Ishikawa (cell line): ENCODE measurements around the gene E4F1.

Experiments used
- CEBPB ChIP-seq: IDR thresholded peaks from 2 replicates; pipeline ENCODE4 v1.6.1; 2012
- CREB1 ChIP-seq: IDR thresholded peaks from 2 replicates; pipeline ENCODE4 v1.6.1; 2012; ENCODE audit warnings: low read depth
- EGR1 ChIP-seq: IDR thresholded peaks from 2 replicates; pipeline ENCODE4 v1.6.1; 2012
- EP300 ChIP-seq: IDR thresholded peaks from 2 replicates; pipeline ENCODE4 v1.6.1; 2012; ENCODE audit warnings: borderline replicate concordance
- FOXM1 ChIP-seq: IDR thresholded peaks from 2 replicates; pipeline ENCODE4 v1.6.1; 2012; ENCODE audit warnings: low read depth, borderline replicate concordance
- NFIC ChIP-seq: IDR thresholded peaks from 2 replicates; pipeline ENCODE4 v1.6.1; 2012
- RAD21 ChIP-seq: IDR thresholded peaks from 2 replicates; pipeline ENCODE4 v1.6.1; 2012; ENCODE audit warnings: low read depth
- TAF1 ChIP-seq: IDR thresholded peaks from 2 replicates; pipeline ENCODE4 v1.6.1; 2012; ENCODE audit warnings: low read depth, mild to moderate bottlenecking
- TCF12 ChIP-seq: IDR thresholded peaks from 2 replicates; pipeline ENCODE4 v1.6.1; 2012; ENCODE audit warnings: low read depth
- TEAD4 ChIP-seq: IDR thresholded peaks from 2 replicates; pipeline ENCODE4 v1.6.1; 2012
- USF1 ChIP-seq: IDR thresholded peaks from 2 replicates; pipeline ENCODE4 v1.6.1; 2012
- YY1 ChIP-seq: IDR thresholded peaks from 2 replicates; pipeline ENCODE4 v1.6.1; 2012; ENCODE audit warnings: low read depth
- ZBTB7A ChIP-seq: IDR thresholded peaks from 2 replicates; pipeline ENCODE4 v1.6.1; 2012; ENCODE audit warnings: low read depth
- TF ChIP-seq, protein P1 (sequence below): IDR thresholded peaks from 2 replicates; pipeline ENCODE4 v1.6.1; 2012; ENCODE audit warnings: low read depth, mild to moderate bottlenecking
- TF ChIP-seq, protein P2 (sequence below): IDR thresholded peaks from 2 replicates; pipeline ENCODE4 v1.6.1; 2012

E4F1 gene

DNA sequence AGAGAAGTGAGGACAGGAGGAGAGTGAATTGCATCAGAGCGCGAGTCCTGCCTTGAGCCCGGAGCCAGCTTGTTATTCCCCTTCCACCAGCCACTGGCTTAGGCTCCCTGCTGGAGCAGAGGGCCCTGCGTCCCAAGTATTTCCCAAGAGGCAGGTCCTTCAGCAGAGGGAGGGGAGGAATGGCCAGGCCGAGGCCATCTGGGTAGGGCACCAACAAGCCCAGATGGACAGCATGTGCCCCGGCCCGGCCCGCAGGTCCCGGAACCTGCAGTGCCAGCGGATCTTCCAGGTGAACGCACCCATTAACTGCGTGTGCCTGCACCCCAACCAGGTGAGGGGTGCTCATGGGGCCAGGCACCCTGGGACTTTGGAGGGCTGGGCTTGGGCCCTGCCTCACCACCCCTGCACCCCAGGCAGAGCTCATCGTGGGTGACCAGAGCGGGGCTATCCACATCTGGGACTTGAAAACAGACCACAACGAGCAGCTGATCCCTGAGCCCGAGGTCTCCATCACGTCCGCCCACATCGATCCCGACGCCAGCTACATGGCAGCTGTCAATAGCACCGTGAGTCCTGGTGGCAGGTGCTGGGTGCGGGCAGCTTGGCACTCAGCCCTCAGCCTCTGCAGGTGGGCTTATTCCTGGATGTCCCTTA lies 16.5 kb upstream of the E4F1 start:
- no peak for TF ChIP-seq NFIC
- TF ChIP-seq TCF12, result no peak
- no peak for TF ChIP-seq CREB1
- TF ChIP-seq FOXM1, result no peak
- TF ChIP-seq, protein P1, sequence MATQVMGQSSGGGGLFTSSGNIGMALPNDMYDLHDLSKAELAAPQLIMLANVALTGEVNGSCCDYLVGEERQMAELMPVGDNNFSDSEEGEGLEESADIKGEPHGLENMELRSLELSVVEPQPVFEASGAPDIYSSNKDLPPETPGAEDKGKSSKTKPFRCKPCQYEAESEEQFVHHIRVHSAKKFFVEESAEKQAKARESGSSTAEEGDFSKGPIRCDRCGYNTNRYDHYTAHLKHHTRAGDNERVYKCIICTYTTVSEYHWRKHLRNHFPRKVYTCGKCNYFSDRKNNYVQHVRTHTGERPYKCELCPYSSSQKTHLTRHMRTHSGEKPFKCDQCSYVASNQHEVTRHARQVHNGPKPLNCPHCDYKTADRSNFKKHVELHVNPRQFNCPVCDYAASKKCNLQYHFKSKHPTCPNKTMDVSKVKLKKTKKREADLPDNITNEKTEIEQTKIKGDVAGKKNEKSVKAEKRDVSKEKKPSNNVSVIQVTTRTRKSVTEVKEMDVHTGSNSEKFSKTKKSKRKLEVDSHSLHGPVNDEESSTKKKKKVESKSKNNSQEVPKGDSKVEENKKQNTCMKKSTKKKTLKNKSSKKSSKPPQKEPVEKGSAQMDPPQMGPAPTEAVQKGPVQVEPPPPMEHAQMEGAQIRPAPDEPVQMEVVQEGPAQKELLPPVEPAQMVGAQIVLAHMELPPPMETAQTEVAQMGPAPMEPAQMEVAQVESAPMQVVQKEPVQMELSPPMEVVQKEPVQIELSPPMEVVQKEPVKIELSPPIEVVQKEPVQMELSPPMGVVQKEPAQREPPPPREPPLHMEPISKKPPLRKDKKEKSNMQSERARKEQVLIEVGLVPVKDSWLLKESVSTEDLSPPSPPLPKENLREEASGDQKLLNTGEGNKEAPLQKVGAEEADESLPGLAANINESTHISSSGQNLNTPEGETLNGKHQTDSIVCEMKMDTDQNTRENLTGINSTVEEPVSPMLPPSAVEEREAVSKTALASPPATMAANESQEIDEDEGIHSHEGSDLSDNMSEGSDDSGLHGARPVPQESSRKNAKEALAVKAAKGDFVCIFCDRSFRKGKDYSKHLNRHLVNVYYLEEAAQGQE, result no peak
- no peak for TF ChIP-seq EP300
- TF ChIP-seq TEAD4, result no peak
- no peak for TF ChIP-seq CEBPB
- TF ChIP-seq, protein P2, sequence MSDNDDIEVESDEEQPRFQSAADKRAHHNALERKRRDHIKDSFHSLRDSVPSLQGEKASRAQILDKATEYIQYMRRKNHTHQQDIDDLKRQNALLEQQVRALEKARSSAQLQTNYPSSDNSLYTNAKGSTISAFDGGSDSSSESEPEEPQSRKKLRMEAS, result no peak
- TF ChIP-seq EGR1, result no peak
- TF ChIP-seq ZBTB7A, result no peak
- TF ChIP-seq TAF1, result no peak

DNA sequence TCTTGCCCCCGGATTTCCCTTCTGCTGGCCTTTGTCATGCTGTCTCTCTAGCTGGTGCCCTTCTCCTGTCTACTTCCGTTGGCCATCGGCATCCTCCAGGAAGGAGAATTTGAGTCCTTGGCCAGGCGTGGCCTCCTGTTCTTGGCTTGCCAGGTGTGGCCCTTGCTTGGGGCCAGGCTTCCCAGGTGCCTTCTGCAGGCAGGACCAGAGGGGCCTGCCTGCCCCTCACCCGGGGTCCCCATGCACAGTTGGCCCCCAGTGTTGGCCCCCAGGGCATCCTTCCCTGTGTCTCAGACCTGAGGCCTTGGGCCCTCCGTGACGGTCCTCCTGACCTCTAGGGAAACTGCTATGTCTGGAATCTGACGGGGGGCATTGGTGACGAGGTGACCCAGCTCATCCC lies 15.5 kb upstream of the E4F1 start:
- TF ChIP-seq YY1 (no peak), TEAD4 (no peak), ZBTB7A (no peak), USF1 (no peak), EGR1 (no peak)
- TF ChIP-seq, protein P1, result no peak

GRCh38 chr16:2208308-2208707 lies 15.1 kb upstream of the E4F1 start:
- no peak for TF ChIP-seq CEBPB
- no peak for TF ChIP-seq NFIC
- no peak for TF ChIP-seq TAF1
- no peak for TF ChIP-seq EP300
- TF ChIP-seq, protein P1, result no peak
- TF ChIP-seq CREB1, result no peak
- no peak for TF ChIP-seq TEAD4
- no peak for TF ChIP-seq ZBTB7A
- TF ChIP-seq USF1, result no peak
- no peak for TF ChIP-seq EGR1
- no peak for TF ChIP-seq YY1
- TF ChIP-seq, protein P2, result no peak
- TF ChIP-seq FOXM1, result no peak
- TF ChIP-seq RAD21, result no peak
- TF ChIP-seq TCF12, result no peak

- TF ChIP-seq CREB1, result no peak
- no peak for TF ChIP-seq EP300
- no peak for TF ChIP-seq USF1
- TF ChIP-seq FOXM1, result no peak
- TF ChIP-seq, protein P2, result no peak
- TF ChIP-seq TCF12, result no peak
- TF ChIP-seq TEAD4, result no peak
- TF ChIP-seq NFIC, result no peak
- TF ChIP-seq CEBPB, result no peak
- TF ChIP-seq, protein P1, result no peak
- TF ChIP-seq RAD21, result no peak
- TF ChIP-seq TAF1, result no peak
- TF ChIP-seq ZBTB7A, result no peak
Measured at GRCh38 chr16:2208772-2209171, 14.6 kb upstream of the E4F1 start.
